WI38 (cell line): ENCODE data around the gene ANK2.

Experiments used
- H3K4me3 ChIP-seq: 2 replicates; pipeline ENCODE4 v1.5.1; 2011; ENCODE audit warnings: low read depth, mild to moderate bottlenecking, control low read depth, low read length
- TF ChIP-seq, protein P1 (sequence below): IDR thresholded peaks from 2 replicates; pipeline ENCODE4 v1.5.1; 2012; ENCODE audit warnings: low read depth, mild to moderate bottlenecking, control low read depth, low read length

Gene ANK2

DNA sequence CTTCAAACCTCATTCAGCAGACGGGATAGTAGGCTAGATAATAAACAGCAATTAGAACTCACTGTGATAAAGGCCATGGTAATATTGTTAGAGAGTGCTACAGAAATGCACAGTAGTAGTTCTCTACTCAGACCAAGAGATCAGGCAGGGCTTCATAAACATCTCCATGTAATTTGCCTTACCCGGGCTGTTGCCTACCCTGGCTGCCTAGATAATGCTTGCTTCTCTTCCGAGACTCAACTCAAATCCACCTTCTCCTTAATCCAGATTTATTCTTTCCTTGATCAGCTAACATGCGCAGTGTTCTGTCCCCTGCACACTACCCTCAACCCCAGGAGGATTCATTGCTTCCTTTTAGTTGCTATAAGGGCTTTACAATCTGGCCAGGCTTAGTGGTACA lies 21.8 kb downstream of the ANK2 start:
- H3K4me3 ChIP-seq: no peak overlapping the region

DNA sequence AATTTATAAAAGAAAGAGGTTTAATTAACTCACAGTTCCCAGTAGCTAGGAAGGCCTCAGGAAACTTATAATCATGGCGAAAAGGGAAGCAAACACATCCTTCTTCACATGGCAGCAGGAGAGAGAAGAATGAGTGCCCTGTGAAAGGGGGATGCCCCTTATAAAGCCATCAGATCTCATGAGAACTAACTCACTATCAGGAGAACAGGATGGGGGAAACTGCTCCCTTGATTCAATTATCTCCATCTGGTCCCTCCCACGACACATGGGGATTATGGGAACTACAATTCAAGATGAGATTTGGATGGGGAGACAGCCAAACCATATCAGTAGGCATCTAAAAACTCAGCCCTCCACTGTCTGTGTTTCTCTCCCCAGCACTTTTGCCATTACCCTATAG lies 22.4 kb downstream of the ANK2 start:
- no peak overlapping the region for H3K4me3 ChIP-seq
- TF ChIP-seq, protein P1, sequence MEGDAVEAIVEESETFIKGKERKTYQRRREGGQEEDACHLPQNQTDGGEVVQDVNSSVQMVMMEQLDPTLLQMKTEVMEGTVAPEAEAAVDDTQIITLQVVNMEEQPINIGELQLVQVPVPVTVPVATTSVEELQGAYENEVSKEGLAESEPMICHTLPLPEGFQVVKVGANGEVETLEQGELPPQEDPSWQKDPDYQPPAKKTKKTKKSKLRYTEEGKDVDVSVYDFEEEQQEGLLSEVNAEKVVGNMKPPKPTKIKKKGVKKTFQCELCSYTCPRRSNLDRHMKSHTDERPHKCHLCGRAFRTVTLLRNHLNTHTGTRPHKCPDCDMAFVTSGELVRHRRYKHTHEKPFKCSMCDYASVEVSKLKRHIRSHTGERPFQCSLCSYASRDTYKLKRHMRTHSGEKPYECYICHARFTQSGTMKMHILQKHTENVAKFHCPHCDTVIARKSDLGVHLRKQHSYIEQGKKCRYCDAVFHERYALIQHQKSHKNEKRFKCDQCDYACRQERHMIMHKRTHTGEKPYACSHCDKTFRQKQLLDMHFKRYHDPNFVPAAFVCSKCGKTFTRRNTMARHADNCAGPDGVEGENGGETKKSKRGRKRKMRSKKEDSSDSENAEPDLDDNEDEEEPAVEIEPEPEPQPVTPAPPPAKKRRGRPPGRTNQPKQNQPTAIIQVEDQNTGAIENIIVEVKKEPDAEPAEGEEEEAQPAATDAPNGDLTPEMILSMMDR: no peak

More for the DNA sequence above, 21.8 kb downstream of the ANK2 start:
- TF ChIP-seq, protein P1: no peak

DNA sequence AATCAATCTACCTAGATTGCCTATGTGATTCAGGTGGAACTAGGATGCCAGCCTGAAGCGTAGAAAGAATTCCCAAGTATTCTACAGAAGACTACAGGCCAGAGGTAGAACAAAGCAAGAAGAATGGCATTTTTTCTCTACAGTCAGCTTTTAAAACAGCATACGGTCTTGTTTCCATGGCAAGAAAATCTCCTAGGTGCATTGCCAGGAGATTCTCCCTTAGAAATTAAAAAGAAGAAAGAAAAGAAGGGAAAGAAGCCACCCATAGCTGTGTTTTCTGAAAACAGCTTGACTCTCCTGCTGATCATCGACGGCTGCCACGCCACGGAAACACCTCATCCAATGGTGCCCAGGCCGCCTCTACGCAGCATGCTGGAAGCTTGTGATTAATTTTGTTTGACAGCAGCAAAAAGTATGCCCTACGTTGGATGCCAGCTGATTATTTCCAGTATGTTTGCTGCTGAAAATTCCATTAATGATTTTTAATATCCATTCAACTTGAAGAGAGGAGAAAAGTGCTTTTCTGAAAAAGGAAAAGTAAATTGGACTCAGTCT lies 24.1 kb downstream of the ANK2 start:
- TF ChIP-seq, protein P1: no peak
- no peak overlapping the region for H3K4me3 ChIP-seq

DNA sequence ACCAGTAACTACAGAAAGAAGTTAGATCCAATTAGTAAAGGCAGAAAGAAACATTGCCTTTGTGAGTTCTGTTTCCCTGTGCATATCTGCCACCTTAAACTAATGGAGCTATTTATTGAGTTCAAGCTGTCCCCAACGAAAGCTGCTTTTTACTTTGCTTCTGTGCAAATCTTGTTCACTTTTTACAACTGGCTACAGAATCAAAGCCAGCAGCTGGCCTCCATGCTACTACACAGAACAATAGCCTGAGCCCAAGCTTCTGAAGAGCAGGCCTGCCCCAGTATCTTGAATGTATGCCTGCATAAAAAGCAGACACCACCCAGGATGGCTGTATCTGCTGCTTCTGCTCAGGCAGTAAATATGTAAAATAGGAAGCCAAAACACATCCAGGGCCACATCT lies 28.1 kb downstream of the ANK2 start:
- TF ChIP-seq, protein P1: no peak

DNA sequence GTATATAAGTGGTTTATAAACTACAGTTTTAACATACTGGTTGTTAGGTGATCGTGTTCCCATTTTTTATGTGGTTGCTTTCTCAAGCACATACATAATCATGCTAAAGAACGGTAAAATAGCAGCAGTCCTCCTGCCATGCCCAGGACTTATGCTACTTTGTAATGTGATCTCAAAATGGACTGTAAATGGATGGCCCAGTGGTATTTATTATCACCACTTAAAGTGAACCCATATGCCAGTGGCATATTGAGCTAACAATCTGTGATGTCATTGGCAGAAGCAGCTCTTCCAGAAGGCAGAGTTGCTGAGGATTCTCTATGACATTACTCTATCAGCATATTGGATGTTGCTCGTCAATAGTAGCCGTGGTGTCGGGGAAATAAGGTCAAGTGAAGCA lies 28.6 kb downstream of the ANK2 start:
- TF ChIP-seq, protein P1: no peak

More for the DNA sequence above, 28.1 kb downstream of the ANK2 start:
- no peak overlapping the region for H3K4me3 ChIP-seq

DNA sequence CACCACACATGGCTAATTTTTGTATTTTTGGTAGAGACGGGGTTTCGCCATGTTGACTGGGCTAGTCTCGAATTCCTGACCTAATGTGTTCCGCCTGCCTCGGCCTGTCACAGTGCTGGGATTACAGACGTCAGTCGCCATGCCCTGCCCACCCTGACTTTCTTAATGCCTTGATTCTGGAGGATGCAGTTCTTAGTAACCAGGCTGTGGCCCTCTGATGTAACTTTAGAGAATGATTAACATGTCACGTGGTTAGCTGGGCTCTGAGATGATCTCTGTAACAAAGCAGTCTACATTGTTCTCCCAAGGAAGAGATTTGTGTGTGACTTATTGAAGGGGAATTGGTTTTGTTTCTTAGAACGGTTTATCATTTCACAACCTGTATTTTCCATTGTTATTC lies 30.6 kb downstream of the ANK2 start:
- TF ChIP-seq, protein P1: no peak
- H3K4me3 ChIP-seq: no peak overlapping the region

More for the DNA sequence above, 28.6 kb downstream of the ANK2 start:
- no peak overlapping the region for H3K4me3 ChIP-seq

DNA sequence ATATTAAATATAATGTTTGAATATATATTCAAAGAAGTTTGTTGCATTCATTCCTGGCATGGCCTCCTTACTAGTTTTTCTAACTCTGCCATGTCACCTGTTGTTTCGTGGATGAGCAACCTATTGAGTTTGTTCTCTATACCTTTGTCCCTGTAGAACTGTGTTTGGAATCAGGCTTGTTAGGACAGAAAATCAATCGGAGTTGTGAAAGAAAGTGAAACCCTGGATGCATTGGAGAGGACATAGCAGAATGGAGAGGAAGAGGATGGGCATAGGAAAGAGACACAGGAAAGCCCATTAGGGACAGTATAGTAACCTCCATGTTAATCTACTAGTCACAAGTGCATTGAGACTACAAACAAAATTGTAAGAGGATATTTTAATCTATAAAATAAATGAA lies 31.2 kb downstream of the ANK2 start:
- TF ChIP-seq, protein P1: no peak
- H3K4me3 ChIP-seq: no peak overlapping the region
